GM18907 (cell line): ENCODE results near the gene EFCAB6.
"Not testable (repeated sequence)": the region's sequence is repeated elsewhere in the genome, so short reads cannot be mapped to it uniquely, and the experiment has no call there.

Source experiments
- ATAC-seq: cut with Tn5 transposase; IDR thresholded peaks from one replicate; pipeline ENCODE4 v1.9.1; 2021; ENCODE audit warnings: mild to moderate bottlenecking, moderate library complexity; ENCODE audit not compliant: unreplicated experiment

EFCAB6 gene

GRCh38 chr22:43723816-43724215, 88.3 kb downstream of the EFCAB6 start:
- ATAC-seq, result no peak

- ATAC-seq, result no peak
Observed at GRCh38 chr22:43722444-43722843, 89.7 kb downstream of the EFCAB6 start.

- no peak for ATAC-seq
Observed at GRCh38 chr22:43720716-43721115, 91.4 kb downstream of the EFCAB6 start.

- no peak for ATAC-seq
Observed at GRCh38 chr22:43714104-43714503, 98.0 kb downstream of the EFCAB6 start.

GRCh38 chr22:43711681-43712080, 100.4 kb downstream of the EFCAB6 start:
- ATAC-seq, result no peak

- no peak for ATAC-seq
Observed at GRCh38 chr22:43707648-43708047, 104.5 kb downstream of the EFCAB6 start.

- ATAC-seq, result no peak
Observed at GRCh38 chr22:43706571-43707328, 105.4 kb downstream of the EFCAB6 start.

- no peak for ATAC-seq
Observed at GRCh38 chr22:43706151-43706550, 106.0 kb downstream of the EFCAB6 start.

GRCh38 chr22:43704051-43704450, 108.1 kb downstream of the EFCAB6 start:
- ATAC-seq, result no peak

- ATAC-seq, result no peak
Observed at GRCh38 chr22:43698403-43698802, 113.7 kb downstream of the EFCAB6 start.

GRCh38 chr22:43697894-43698293, 114.2 kb downstream of the EFCAB6 start:
- no peak for ATAC-seq

- ATAC-seq, result no peak
Observed at GRCh38 chr22:43693249-43693648, 118.9 kb downstream of the EFCAB6 start.

GRCh38 chr22:43689356-43689755, 122.7 kb downstream of the EFCAB6 start:
- ATAC-seq, result no peak

- no peak for ATAC-seq
Observed at GRCh38 chr22:43682851-43683250, 129.3 kb downstream of the EFCAB6 start.

GRCh38 chr22:43681731-43682360, 130.3 kb downstream of the EFCAB6 start:
- ATAC-seq, result no peak

GRCh38 chr22:43670513-43670912, 141.6 kb downstream of the EFCAB6 start:
- no peak for ATAC-seq

GRCh38 chr22:43669190-43669589, 142.9 kb downstream of the EFCAB6 start:
- ATAC-seq, result no peak

GRCh38 chr22:43667656-43668055, 144.4 kb downstream of the EFCAB6 start:
- ATAC-seq, result no peak

- no peak for ATAC-seq
Observed at GRCh38 chr22:43666457-43666856, 145.6 kb downstream of the EFCAB6 start.

GRCh38 chr22:43658823-43659222, 153.3 kb downstream of the EFCAB6 start:
- no peak for ATAC-seq

- not testable (repeated sequence) for ATAC-seq
Observed at GRCh38 chr22:43656581-43656980, 155.5 kb downstream of the EFCAB6 start.

- no peak for ATAC-seq
Observed at GRCh38 chr22:43654271-43654670, 157.8 kb downstream of the EFCAB6 start.

- no peak for ATAC-seq
Observed at GRCh38 chr22:43652845-43653244, 159.3 kb downstream of the EFCAB6 start.
